RWPE2 (cell line): ENCODE data around the gene SLC25A30.
A peak's percentile ranks its signal among the peaks of the same experiment; 100 is the strongest.
"Not testable (repeated sequence)": the region's sequence is repeated elsewhere in the genome, so short reads cannot be mapped to it uniquely, and the experiment has no call there.

Experiments
- ATAC-seq: fragments of 200-7000 bp; cut with Tn5 transposase; 3 replicates; pipeline ENCODE4 v1.9.1; 2021; ENCODE audit warnings: low read depth
- DNase-seq: peaks from one replicate; pipeline ENCODE4 v3.0.0-alpha.2; 2020; ENCODE audit warnings: low spot score
- H3K27ac ChIP-seq: fragments of 450-650 bp; 2 replicates; pipeline ENCODE4 v1.5.1; 2017; ENCODE audit warnings: mild to moderate bottlenecking; ENCODE audit not compliant: poor library complexity, severe bottlenecking
- H3K27me3 ChIP-seq: fragments of 250-450 bp; sonication (Bioruptor Pico); 2 replicates; pipeline ENCODE4 v1.5.1; 2021; ENCODE audit warnings: mild to moderate bottlenecking, moderate library complexity; ENCODE audit not compliant: insufficient read depth, poor library complexity, severe bottlenecking
- H3K36me3 ChIP-seq: fragments of 250-450 bp; sonication (Bioruptor Pico); 2 replicates; pipeline ENCODE4 v1.5.1; 2020; ENCODE audit warnings: low read depth, mild to moderate bottlenecking, moderate library complexity
- H3K4me1 ChIP-seq: fragments of 250-450 bp; sonication (Bioruptor Pico); 2 replicates; pipeline ENCODE4 v1.5.1; 2021; ENCODE audit warnings: mild to moderate bottlenecking, moderate library complexity; ENCODE audit not compliant: insufficient read depth, poor library complexity, severe bottlenecking
- H3K4me3 ChIP-seq: fragments of 250-450 bp; sonication (Bioruptor Pico); 2 replicates; pipeline ENCODE4 v1.5.1; 2021; ENCODE audit warnings: mild to moderate bottlenecking, moderate library complexity; ENCODE audit not compliant: severe bottlenecking
- H3K9me3 ChIP-seq: fragments of 250-450 bp; sonication (Bioruptor Pico); 2 replicates; pipeline ENCODE4 v1.5.1; 2021; ENCODE audit warnings: mild to moderate bottlenecking, moderate library complexity; ENCODE audit not compliant: severe bottlenecking
- CTCF ChIP-seq: fragments of 450-650 bp; IDR thresholded peaks from one replicate; pipeline ENCODE4 v1.5.1; 2017; ENCODE audit warnings: mild to moderate bottlenecking, moderate library complexity; ENCODE audit not compliant: poor library complexity, severe bottlenecking

The SLC25A30 gene

GRCh38 chr13:45393941-45394570 lies 24.1 kb downstream of the SLC25A30 start:
- peak; percentile 92 for TF ChIP-seq CTCF
- H3K36me3 ChIP-seq, result peaks cover 20% of the 10 kb centered on the region
- H3K9me3 ChIP-seq, result no peaks in the 10 kb centered on the region
- ATAC-seq (peak; percentile 90), DNase-seq (no peak)
- H3K27ac ChIP-seq, result no peak overlapping the region
- no peak overlapping the region for H3K4me3 ChIP-seq
- H3K27me3 ChIP-seq, result no peaks in the 10 kb centered on the region
- H3K4me1 ChIP-seq, result no peaks in the 10 kb centered on the region

- DNase-seq, result no peak
- H3K4me3 ChIP-seq, result no peak overlapping the region
- no peak overlapping the region for H3K27ac ChIP-seq
- ATAC-seq, result no peak
- H3K4me1 ChIP-seq, result no peaks in the 10 kb centered on the region
- H3K27me3 ChIP-seq, result no peaks in the 10 kb centered on the region
- TF ChIP-seq CTCF, result no peak
- peaks cover 10% of the 10 kb centered on the region for H3K36me3 ChIP-seq
- no peaks in the 10 kb centered on the region for H3K9me3 ChIP-seq
These were observed 25.4 kb downstream of the SLC25A30 start for GRCh38 chr13:45392811-45393210.

GRCh38 chr13:45391926-45392325 lies 26.2 kb downstream of the SLC25A30 start:
- H3K36me3 ChIP-seq, result peaks cover 7% of the 10 kb centered on the region; the same call in 1 of the 2 replicates
- no peak overlapping the region for H3K4me3 ChIP-seq
- no peaks in the 10 kb centered on the region for H3K9me3 ChIP-seq
- H3K27me3 ChIP-seq, result no peaks in the 10 kb centered on the region
- no peak overlapping the region for H3K27ac ChIP-seq
- no peak for TF ChIP-seq CTCF
- H3K4me1 ChIP-seq, result no peaks in the 10 kb centered on the region
- no peak for DNase-seq
- no peak for ATAC-seq

GRCh38 chr13:45391128-45391527 lies 27.0 kb downstream of the SLC25A30 start:
- H3K4me3 ChIP-seq, H3K36me3 ChIP-seq, DNase-seq, ATAC-seq, H3K9me3 ChIP-seq, H3K4me1 ChIP-seq, H3K27me3 ChIP-seq, H3K27ac ChIP-seq: not testable (repeated sequence)

- H3K9me3 ChIP-seq, ATAC-seq, H3K4me3 ChIP-seq, H3K27me3 ChIP-seq, H3K4me1 ChIP-seq, H3K27ac ChIP-seq, DNase-seq, H3K36me3 ChIP-seq: not testable (repeated sequence)
These were observed 27.8 kb downstream of the SLC25A30 start for GRCh38 chr13:45390348-45390747.

GRCh38 chr13:45388664-45389063 lies 29.5 kb downstream of the SLC25A30 start:
- ATAC-seq (no peak), DNase-seq (no peak)
- TF ChIP-seq CTCF, result no peak
- no peaks in the 10 kb centered on the region for H3K4me1 ChIP-seq
- H3K4me3 ChIP-seq, result no peak overlapping the region
- no peak overlapping the region for H3K27ac ChIP-seq
- no peaks in the 10 kb centered on the region for H3K9me3 ChIP-seq
- H3K27me3 ChIP-seq, result no peaks in the 10 kb centered on the region
- peaks cover 11% of the 10 kb centered on the region for H3K36me3 ChIP-seq

- ATAC-seq, H3K9me3 ChIP-seq, H3K27ac ChIP-seq, H3K36me3 ChIP-seq, H3K4me3 ChIP-seq, H3K27me3 ChIP-seq, DNase-seq, H3K4me1 ChIP-seq: not testable (repeated sequence)
These were observed 31.1 kb downstream of the SLC25A30 start for GRCh38 chr13:45386892-45387575.
